ENCODE measurements around the gene CTH.

DNA sequence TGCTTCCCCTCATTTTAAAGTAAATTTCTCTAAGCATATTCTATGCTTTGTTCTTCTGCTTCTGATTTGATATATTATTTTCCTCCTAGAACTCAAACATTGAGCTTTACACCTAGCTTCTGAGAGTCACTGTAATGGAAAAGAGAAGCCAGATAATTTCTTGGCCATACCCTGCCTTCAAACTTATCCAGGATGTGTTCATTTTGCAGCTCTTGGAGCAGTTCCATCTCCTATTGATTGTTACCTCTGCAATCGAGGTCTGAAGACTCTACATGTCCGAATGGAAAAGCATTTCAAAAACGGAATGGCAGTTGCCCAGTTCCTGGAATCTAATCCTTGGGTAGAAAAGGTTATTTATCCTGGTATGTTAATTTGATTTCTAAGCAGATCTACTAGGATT, 20.8 kb downstream of the CTH start:
- TF ChIP-seq, protein P1, sequence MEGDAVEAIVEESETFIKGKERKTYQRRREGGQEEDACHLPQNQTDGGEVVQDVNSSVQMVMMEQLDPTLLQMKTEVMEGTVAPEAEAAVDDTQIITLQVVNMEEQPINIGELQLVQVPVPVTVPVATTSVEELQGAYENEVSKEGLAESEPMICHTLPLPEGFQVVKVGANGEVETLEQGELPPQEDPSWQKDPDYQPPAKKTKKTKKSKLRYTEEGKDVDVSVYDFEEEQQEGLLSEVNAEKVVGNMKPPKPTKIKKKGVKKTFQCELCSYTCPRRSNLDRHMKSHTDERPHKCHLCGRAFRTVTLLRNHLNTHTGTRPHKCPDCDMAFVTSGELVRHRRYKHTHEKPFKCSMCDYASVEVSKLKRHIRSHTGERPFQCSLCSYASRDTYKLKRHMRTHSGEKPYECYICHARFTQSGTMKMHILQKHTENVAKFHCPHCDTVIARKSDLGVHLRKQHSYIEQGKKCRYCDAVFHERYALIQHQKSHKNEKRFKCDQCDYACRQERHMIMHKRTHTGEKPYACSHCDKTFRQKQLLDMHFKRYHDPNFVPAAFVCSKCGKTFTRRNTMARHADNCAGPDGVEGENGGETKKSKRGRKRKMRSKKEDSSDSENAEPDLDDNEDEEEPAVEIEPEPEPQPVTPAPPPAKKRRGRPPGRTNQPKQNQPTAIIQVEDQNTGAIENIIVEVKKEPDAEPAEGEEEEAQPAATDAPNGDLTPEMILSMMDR (IDR thresholded peaks at IDR 0.05): no peak
- TF ChIP-seq POLR2A (IDR thresholded peaks at IDR 0.05): no peak

Measured in right lobe of liver (tissue), 4 donors.